ENCODE results near the gene LRPAP1. TPM values are rescaled to one million over a fixed set of nuclear protein-coding genes. Genes with fewer than 3 reads are reported as not detected.
"Not testable (repeated sequence)": the region's sequence is repeated elsewhere in the genome, so short reads cannot be mapped to it uniquely, and the experiment has no call there.

LRPAP1 gene
- total RNA-seq, 1 donor from 2014 or later = 134 TPM

GRCh38 chr4:3512719-3513118, 19.5 kb downstream of the LRPAP1 start:
- Mint-ChIP-seq H3K9me3 (ENCODE audit: low read depth) (no peaks in the 10 kb centered on the region), H3K27me3 (no peaks in the 10 kb centered on the region), H3K4me3 (ENCODE audit: low read depth) (no peak overlapping the region), H3K4me1 (ENCODE audit: low read depth) (no peaks in the 10 kb centered on the region), H3K36me3 (ENCODE audit: insufficient read depth) (peaks cover 40% of the 10 kb centered on the region), H3K27ac (no peak overlapping the region)
- TF ChIP-seq CTCF (IDR thresholded peaks at IDR 0.05; ENCODE audit: unreplicated experiment) = no peak
- no peak for DNase-seq (ENCODE audit: low spot score, unreplicated experiment)

GRCh38 chr4:3512279-3512678, 19.9 kb downstream of the LRPAP1 start:
- Mint-ChIP-seq H3K9me3 (ENCODE audit: low read depth) (no peaks in the 10 kb centered on the region), H3K36me3 (ENCODE audit: insufficient read depth) (peaks cover 42% of the 10 kb centered on the region), H3K4me1 (ENCODE audit: low read depth) (no peaks in the 10 kb centered on the region), H3K27ac (no peak overlapping the region), H3K4me3 (ENCODE audit: low read depth) (no peak overlapping the region), H3K27me3 (no peaks in the 10 kb centered on the region)
- no peak for DNase-seq (ENCODE audit: low spot score, unreplicated experiment)
- TF ChIP-seq CTCF (IDR thresholded peaks at IDR 0.05; ENCODE audit: unreplicated experiment) = no peak

GRCh38 chr4:3511601-3512000, 20.6 kb downstream of the LRPAP1 start:
- not testable (repeated sequence) for H3K27me3 Mint-ChIP-seq; H3K9me3 Mint-ChIP-seq (ENCODE audit: low read depth); DNase-seq (ENCODE audit: low spot score, unreplicated experiment); H3K4me1 Mint-ChIP-seq (ENCODE audit: low read depth); H3K27ac Mint-ChIP-seq; H3K4me3 Mint-ChIP-seq (ENCODE audit: low read depth)
- H3K36me3 Mint-ChIP-seq (ENCODE audit: insufficient read depth) = peaks cover 41% of the 10 kb centered on the region

- no peaks in the 10 kb centered on the region for H3K9me3 Mint-ChIP-seq (ENCODE audit: low read depth)
- DNase-seq (ENCODE audit: low spot score, unreplicated experiment) = no peak
- no peak overlapping the region for H3K27ac Mint-ChIP-seq
- TF ChIP-seq CTCF (IDR thresholded peaks at IDR 0.05; ENCODE audit: unreplicated experiment) = no peak
- no peaks in the 10 kb centered on the region for H3K27me3 Mint-ChIP-seq
- peaks cover 41% of the 10 kb centered on the region for H3K36me3 Mint-ChIP-seq (ENCODE audit: insufficient read depth)
- H3K4me1 Mint-ChIP-seq (ENCODE audit: low read depth) = no peaks in the 10 kb centered on the region
- no peak overlapping the region for H3K4me3 Mint-ChIP-seq (ENCODE audit: low read depth)
Measured at GRCh38 chr4:3511187-3511586, 21.0 kb downstream of the LRPAP1 start.

GRCh38 chr4:3510481-3510880, 21.7 kb downstream of the LRPAP1 start:
- DNase-seq (ENCODE audit: low spot score, unreplicated experiment) = no peak
- Mint-ChIP-seq H3K27ac (no peak overlapping the region), H3K36me3 (ENCODE audit: insufficient read depth) (peaks cover 38% of the 10 kb centered on the region), H3K9me3 (ENCODE audit: low read depth) (no peaks in the 10 kb centered on the region), H3K4me1 (ENCODE audit: low read depth) (no peaks in the 10 kb centered on the region), H3K27me3 (no peaks in the 10 kb centered on the region), H3K4me3 (ENCODE audit: low read depth) (no peak overlapping the region)
- no peak for TF ChIP-seq CTCF (IDR thresholded peaks at IDR 0.05; ENCODE audit: unreplicated experiment)

GRCh38 chr4:3508542-3508941, 23.7 kb downstream of the LRPAP1 start:
- H3K36me3 Mint-ChIP-seq (ENCODE audit: insufficient read depth) = peaks cover 34% of the 10 kb centered on the region
- H3K9me3 Mint-ChIP-seq (ENCODE audit: low read depth) = no peaks in the 10 kb centered on the region
- H3K27me3 Mint-ChIP-seq = no peaks in the 10 kb centered on the region
- H3K4me3 Mint-ChIP-seq (ENCODE audit: low read depth) = no peak overlapping the region
- no peak for TF ChIP-seq CTCF (IDR thresholded peaks at IDR 0.05; ENCODE audit: unreplicated experiment)
- no peak for DNase-seq (ENCODE audit: low spot score, unreplicated experiment)
- no peaks in the 10 kb centered on the region for H3K4me1 Mint-ChIP-seq (ENCODE audit: low read depth)
- no peak overlapping the region for H3K27ac Mint-ChIP-seq

All from progenitor cell of endocrine pancreas (in vitro differentiated cells).